Measurements from ENCODE around the gene PDZD2. TPM values are rescaled to one million over a fixed set of nuclear protein-coding genes. Genes with fewer than 3 reads are reported as not detected.
A peak's percentile ranks its signal among the peaks of the same experiment; 100 is the strongest.

Gene PDZD2
- total RNA-seq, 1 donor from 2014 or later = 23.3 TPM

GRCh38 chr5:31717561-31717960 is 78.6 kb downstream of the PDZD2 start:
- Mint-ChIP-seq H3K4me1 (ENCODE audit: low read depth, unreplicated experiment) (peaks cover 8% of the 10 kb centered on the region), H3K27me3 (ENCODE audit: unreplicated experiment) (peaks cover 8% of the 10 kb centered on the region), H3K4me3 (ENCODE audit: unreplicated experiment) (no peak overlapping the region), H3K36me3 (ENCODE audit: unreplicated experiment) (no peaks in the 10 kb centered on the region), H3K27ac (ENCODE audit: unreplicated experiment) (peak overlapping the region; percentile 54), H3K9me3 (ENCODE audit: unreplicated experiment) (peaks cover 7% of the 10 kb centered on the region)
- TF ChIP-seq CTCF (IDR thresholded peaks at IDR 0.05; ENCODE audit: partially characterized antibody, unreplicated experiment) = no peak
- no peak for DNase-seq

- H3K4me3 Mint-ChIP-seq (ENCODE audit: unreplicated experiment) = no peak overlapping the region
- no peak overlapping the region for H3K27ac Mint-ChIP-seq (ENCODE audit: unreplicated experiment)
- DNase-seq = no peak
- H3K36me3 Mint-ChIP-seq (ENCODE audit: unreplicated experiment) = no peaks in the 10 kb centered on the region
- H3K9me3 Mint-ChIP-seq (ENCODE audit: unreplicated experiment) = peaks cover 7% of the 10 kb centered on the region
- no peak for TF ChIP-seq CTCF (IDR thresholded peaks at IDR 0.05; ENCODE audit: partially characterized antibody, unreplicated experiment)
- H3K4me1 Mint-ChIP-seq (ENCODE audit: low read depth, unreplicated experiment) = peaks cover 8% of the 10 kb centered on the region
- H3K27me3 Mint-ChIP-seq (ENCODE audit: unreplicated experiment) = peaks cover 8% of the 10 kb centered on the region
Measured at GRCh38 chr5:31720004-31720403, 81.1 kb downstream of the PDZD2 start.

GRCh38 chr5:31720811-31721345 is 81.9 kb downstream of the PDZD2 start:
- Mint-ChIP-seq H3K27me3 (ENCODE audit: unreplicated experiment) (peaks cover 7% of the 10 kb centered on the region), H3K27ac (ENCODE audit: unreplicated experiment) (no peak overlapping the region), H3K4me3 (ENCODE audit: unreplicated experiment) (no peak overlapping the region), H3K36me3 (ENCODE audit: unreplicated experiment) (no peaks in the 10 kb centered on the region), H3K4me1 (ENCODE audit: low read depth, unreplicated experiment) (peaks cover 8% of the 10 kb centered on the region), H3K9me3 (ENCODE audit: unreplicated experiment) (peaks cover 7% of the 10 kb centered on the region)
- no peak for TF ChIP-seq CTCF (IDR thresholded peaks at IDR 0.05; ENCODE audit: partially characterized antibody, unreplicated experiment)
- no peak for DNase-seq

GRCh38 chr5:31722111-31722510 is 83.2 kb downstream of the PDZD2 start:
- no peak for DNase-seq
- peaks cover under 1% of the 10 kb centered on the region for H3K27me3 Mint-ChIP-seq (ENCODE audit: unreplicated experiment)
- no peak overlapping the region for H3K4me3 Mint-ChIP-seq (ENCODE audit: unreplicated experiment)
- peaks cover 2% of the 10 kb centered on the region for H3K9me3 Mint-ChIP-seq (ENCODE audit: unreplicated experiment)
- no peaks in the 10 kb centered on the region for H3K36me3 Mint-ChIP-seq (ENCODE audit: unreplicated experiment)
- peaks cover 8% of the 10 kb centered on the region for H3K4me1 Mint-ChIP-seq (ENCODE audit: low read depth, unreplicated experiment)
- TF ChIP-seq CTCF (IDR thresholded peaks at IDR 0.05; ENCODE audit: partially characterized antibody, unreplicated experiment) = no peak
- no peak overlapping the region for H3K27ac Mint-ChIP-seq (ENCODE audit: unreplicated experiment)

GRCh38 chr5:31725996-31726395 is 87.1 kb downstream of the PDZD2 start:
- Mint-ChIP-seq H3K4me1 (ENCODE audit: low read depth, unreplicated experiment) (peaks cover 2% of the 10 kb centered on the region), H3K27me3 (ENCODE audit: unreplicated experiment) (no peaks in the 10 kb centered on the region), H3K9me3 (ENCODE audit: unreplicated experiment) (no peaks in the 10 kb centered on the region), H3K27ac (ENCODE audit: unreplicated experiment) (no peak overlapping the region), H3K36me3 (ENCODE audit: unreplicated experiment) (no peaks in the 10 kb centered on the region), H3K4me3 (ENCODE audit: unreplicated experiment) (no peak overlapping the region)
- TF ChIP-seq CTCF (IDR thresholded peaks at IDR 0.05; ENCODE audit: partially characterized antibody, unreplicated experiment) = no peak
- no peak for DNase-seq

Data from glutamatergic neuron (in vitro differentiated cells).